ENCODE results near the gene LACC1.

DNA sequence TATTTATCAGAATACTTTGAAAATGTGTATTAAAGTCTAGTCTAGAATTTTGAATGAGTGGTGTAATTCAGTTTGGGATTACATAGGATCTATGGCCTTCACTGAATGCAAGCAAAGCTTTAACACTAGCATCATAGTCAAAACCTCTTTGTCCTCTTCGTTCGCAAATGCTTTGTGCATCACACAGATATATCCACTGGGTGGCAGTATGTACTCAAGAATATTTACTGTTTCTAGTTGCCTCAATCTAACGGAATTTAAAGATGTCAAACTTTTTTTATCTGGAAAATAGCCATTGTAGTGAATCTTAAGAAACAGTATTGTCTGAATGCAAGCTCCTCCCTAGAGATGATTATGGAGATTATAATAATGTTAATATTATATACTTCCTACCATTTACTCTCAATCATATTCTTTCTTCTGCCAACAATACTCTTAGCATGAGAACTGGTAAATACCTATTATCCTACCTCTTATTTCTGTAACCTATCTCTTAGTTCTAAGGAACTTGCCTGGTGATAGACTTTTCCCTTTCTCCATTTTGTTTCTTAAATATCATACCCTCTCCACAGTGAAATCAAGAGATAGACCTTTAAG, 25.8 kb downstream of the LACC1 start:
- TF ChIP-seq MYC (IDR thresholded peaks at IDR 0.05; ENCODE audit: low read depth, low read length) (no peak), GATA2 (IDR thresholded peaks at IDR 0.05; ENCODE audit: insufficient read depth, insufficient read length, low read depth, low read length) (no peak), POLR2A (IDR thresholded peaks at IDR 0.05; ENCODE audit: low read depth, low read length) (no peak), POLR2AphosphoS5 (IDR thresholded peaks at IDR 0.05; ENCODE audit: insufficient read depth, low read depth, low read length) (no peak), MAX (IDR thresholded peaks at IDR 0.05; ENCODE audit: insufficient read depth, insufficient read length) (no peak)
- TF ChIP-seq, protein P1, sequence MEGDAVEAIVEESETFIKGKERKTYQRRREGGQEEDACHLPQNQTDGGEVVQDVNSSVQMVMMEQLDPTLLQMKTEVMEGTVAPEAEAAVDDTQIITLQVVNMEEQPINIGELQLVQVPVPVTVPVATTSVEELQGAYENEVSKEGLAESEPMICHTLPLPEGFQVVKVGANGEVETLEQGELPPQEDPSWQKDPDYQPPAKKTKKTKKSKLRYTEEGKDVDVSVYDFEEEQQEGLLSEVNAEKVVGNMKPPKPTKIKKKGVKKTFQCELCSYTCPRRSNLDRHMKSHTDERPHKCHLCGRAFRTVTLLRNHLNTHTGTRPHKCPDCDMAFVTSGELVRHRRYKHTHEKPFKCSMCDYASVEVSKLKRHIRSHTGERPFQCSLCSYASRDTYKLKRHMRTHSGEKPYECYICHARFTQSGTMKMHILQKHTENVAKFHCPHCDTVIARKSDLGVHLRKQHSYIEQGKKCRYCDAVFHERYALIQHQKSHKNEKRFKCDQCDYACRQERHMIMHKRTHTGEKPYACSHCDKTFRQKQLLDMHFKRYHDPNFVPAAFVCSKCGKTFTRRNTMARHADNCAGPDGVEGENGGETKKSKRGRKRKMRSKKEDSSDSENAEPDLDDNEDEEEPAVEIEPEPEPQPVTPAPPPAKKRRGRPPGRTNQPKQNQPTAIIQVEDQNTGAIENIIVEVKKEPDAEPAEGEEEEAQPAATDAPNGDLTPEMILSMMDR (IDR thresholded peaks at IDR 0.05; ENCODE audit: extremely low read depth in 1 of 2, insufficient read depth in 1 of 2, low read depth in 1 of 2, low read length in 2 of 2) = peak; percentile 43 to 45
